GM23338 (cell line): ENCODE measurements around the gene GRIN2B.

Experiments
- CTCF ChIP-seq, 2 experiments: fragments of 200-600 bp in 1 of 2; sonication (generic) in 1 of 2; conservative IDR thresholded peaks; 2 replicates each; pipeline versions ENCODE4 v1.5.1 to v1.6.1; 2016 to 2017; ENCODE audit warnings: antibody characterized with exemption in 2 of 2, low read depth in 2 of 2, mild to moderate bottlenecking in 2 of 2, moderate library complexity in 1 of 2
- POLR2AphosphoS5 ChIP-seq: IDR thresholded peaks from 2 replicates; pipeline ENCODE4 v1.6.1; 2016; ENCODE audit warnings: antibody characterized with exemption, low read depth

- no peak for TF ChIP-seq CTCF (conservative IDR thresholded peaks at IDR 0.05; ENCODE audit: low read depth in 2 of 2)
- TF ChIP-seq POLR2AphosphoS5, result no peak
Observed at GRCh38 chr12:14007639-14008038, 26.2 kb upstream of the GRIN2B start.
